Measurements from ENCODE around the gene COL9A1.

Gene COL9A1

DNA sequence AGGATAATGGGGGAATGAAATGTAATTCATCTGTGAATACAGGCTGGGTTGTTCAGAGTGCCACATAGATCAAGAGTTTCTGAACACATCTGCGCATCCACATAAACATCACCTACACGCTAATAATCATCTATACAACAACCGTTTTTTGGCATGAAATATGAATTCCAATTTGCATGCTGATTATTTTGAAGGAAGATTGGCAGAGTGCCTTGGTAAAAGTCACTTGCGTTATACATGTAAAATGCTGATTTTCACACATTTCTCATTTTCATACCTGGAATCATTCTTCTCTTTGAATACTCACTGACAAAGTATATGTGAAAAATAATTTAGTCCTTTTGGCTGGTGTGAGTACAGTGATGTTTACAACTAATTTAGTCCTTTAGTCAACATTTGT is 17.7 kb downstream of the COL9A1 start:
- no peak for FAIRE-seq

DNA sequence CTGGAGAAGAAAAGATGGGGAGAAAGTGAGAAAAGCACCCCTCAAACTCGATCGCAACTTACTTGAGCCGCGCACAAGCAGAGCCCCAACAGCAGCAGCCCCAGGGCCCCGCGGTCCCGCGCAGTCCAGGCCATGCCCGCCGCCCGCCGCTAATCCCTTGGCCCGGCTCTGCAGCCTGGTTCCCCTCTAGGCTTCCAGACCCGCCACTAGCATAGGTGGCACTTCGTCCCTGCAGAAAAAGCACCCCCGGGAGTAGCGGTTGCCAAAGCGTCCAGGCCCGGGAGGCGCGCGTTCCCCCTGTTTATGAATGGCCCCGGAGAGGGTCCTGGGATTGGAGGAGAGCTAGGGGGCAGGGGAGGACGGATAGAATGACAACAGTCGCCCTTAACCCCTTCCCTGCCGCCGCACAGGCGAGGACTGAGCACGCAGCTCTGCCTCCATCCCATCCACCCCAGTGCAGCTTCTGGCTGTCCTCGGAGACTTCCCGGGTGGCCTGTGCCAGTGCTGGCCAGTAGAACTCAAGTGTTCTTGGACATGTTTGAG is 19.9 kb downstream of the COL9A1 start:
- no peak for FAIRE-seq

DNA sequence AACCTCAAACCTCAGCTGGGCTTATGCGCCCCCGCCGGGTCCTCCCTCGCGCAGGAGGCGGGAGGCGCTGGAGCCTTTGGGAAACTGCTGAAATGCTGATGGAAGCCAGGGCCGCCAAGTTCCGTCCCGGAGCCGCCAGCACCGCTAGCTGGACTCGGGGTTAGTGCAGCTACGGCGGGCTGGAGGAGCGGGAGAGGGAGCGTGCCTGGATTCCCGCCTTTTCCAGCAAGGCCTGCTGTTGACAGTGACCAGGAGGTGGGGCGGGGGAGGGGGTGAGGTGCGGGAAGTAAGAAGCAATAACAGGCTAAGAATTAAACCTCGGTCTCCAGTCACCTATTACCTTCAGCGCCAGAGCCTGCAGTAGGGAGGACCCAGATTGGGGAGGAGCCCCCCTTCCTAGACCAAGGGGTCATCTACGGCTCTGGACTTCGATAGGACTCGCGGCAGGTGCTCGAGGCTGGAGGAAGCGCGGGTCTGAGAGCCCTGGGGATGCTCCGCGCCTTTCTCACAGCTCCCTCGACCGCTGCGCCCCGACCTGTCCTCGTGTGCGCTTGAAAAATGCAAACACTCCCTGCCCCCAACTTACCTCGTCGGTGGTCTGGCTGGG is 20.5 kb downstream of the COL9A1 start:
- FAIRE-seq = no peak

DNA sequence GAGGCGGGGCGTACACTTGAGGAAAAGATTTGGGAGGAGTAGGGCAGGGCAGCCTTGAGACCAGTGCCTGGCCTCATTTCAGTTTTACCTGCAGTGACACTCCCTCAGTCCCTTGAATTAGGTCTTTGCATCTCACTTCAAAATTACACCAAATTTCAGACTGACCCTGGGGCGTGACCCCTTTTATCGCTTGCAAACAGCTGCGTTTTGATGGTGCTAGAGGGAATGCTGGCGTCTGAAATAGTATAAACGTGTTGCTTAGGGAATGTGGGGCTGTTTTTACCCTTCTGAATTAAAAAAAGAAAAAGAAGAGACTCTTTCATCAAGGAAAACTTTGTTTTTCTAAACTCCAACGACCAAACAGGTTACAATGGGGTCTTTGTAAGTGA is 21.0 kb downstream of the COL9A1 start:
- no peak for FAIRE-seq

DNA sequence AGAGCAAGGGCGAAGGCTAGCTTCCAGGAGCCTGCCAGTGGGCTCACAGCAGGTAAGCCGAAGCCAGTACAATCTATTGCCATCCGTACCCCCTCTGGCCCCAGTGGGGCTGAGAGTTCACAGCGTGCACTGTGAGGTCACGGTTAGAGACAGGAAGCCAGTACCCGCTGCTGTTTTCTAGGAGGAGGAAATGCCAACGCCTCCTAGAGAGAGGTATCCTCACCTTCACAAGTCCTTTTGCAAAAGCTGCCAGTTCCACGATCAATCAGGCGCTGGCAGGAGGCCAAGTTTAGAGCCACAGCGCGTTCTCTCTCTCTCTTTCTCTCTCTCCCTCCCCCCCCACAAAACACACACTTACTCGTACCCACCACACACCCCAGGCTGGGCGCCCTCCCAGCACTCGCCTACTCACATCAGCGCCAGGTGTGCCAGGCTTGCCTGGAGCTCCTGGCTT is 22.5 kb downstream of the COL9A1 start:
- FAIRE-seq = no peak

DNA sequence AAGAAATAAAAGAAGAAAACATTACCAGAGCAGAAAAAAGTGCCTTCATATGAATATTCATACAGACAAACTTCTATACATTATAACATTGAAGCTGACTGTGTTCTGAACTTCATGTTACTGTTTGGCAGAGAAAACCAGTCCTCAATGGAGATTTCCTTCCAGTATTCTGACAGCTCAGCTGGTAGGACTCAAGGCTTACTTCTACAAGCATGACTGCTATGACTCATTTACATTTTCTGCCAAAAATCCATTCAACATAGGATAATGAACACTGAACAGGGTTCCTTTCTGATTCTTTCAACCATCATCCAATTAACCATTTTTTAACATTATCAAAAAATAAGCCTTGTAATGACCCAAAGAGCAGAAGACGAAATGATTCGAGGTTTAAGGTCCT is 25.4 kb downstream of the COL9A1 start:
- FAIRE-seq = no peak

DNA sequence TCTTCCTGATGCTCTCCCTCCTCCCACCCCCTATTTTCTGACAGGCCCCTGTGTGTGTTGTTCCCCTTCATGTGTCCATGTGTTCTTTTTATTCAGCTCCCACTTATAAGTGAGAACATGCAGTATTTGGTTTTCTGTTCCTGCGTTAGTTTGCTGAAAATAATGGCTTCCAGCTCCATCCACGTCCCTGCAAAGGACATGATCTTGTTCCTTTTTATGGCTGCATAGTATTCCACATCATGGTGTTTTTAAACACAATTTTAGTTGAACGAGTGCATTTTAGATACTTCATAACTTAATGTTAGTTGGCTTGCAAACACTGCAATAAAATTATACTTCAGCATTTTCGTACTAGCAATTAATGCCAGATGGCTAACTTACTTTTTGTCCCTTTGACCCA is 28.5 kb downstream of the COL9A1 start:
- no peak for FAIRE-seq

DNA sequence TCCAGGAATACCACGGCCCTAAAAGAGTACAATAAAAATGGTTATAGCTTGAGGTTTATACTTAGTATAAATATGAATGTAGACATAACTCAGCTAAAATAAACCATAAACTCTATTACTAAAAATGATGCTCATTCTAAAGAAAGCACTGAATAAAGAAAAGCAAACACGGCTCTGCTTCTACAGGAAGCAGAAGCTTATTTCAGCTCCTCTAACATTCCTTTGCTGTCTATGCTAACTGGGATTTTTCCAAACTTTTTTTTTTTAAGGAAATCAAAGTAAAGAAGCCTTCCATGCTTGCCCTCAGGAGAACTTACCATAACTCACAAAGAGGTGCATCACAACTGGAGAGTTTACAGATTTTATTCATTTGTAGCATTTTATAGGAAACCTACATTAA is 30.8 kb downstream of the COL9A1 start:
- peak; percentile 30 for FAIRE-seq

DNA sequence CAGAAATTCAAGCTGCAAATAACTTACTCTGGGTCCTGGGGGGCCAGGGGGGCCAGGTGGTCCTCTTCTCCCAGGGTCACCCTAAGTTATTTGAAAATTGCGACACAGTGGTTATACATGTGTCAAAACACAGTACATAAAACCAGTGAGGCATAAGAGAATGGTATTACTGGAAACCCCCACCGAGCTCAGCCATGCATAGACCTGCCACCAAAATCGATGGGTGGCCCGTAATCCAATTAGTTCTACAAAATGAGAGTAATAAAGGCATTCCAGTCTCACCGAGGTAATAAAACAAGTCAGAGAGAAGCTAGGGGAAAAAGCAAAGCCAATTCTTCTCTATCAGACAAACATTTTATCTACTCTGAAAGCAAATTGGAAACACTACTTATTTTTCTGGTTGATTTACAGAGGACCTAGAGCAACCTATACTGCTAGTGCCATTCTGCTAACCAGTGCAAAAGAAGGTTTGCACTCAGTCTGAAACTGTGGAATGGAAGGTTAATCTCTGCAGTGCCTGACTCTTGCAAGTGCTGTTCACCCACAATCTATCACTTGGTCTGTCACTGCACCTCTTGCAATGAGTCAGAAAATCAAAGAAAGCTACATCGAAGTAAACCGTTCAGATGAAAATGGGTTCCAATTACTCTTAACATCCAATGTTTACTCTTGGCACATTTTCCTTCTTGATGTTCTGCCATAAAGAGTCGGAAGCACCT is 32.4 kb downstream of the COL9A1 start:
- FAIRE-seq = peak; percentile 98

DNA sequence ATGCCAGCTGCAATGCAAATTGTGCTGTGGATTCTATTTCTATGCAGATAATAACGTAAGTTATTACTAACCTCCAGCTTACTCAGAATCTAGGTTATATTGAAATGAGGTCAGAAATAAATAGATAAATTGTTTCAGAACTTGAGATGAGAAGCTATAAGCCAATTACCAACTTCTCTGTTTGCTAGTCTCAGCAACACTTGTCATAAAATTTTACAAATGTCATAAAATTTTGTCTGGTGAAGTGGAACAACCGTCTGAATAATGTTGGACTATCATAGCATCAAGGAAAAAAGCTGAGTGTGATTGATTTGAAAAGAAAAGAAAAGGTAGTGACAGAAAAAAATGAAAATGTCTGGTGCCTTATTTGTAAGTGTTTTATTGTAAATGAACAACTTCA is 36.7 kb downstream of the COL9A1 start:
- FAIRE-seq = peak; percentile 33

DNA sequence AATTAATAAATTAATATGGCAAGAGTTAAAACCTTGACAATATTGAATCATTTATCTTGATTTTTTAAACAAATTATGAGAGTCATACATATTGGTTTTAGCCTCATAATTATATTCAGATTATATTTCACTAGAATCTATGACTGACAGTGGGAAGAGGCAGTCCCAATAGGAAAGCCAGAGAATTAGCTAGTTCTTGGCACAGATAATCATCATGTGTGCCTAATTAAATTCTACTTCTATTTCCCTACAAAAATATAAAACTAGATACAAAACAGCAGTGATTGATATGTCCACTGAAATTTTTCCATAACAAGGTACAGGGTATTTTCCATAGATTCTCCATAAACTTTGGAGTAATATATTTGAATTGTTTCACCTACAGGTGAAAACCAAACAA is 38.6 kb downstream of the COL9A1 start:
- FAIRE-seq = no peak

DNA sequence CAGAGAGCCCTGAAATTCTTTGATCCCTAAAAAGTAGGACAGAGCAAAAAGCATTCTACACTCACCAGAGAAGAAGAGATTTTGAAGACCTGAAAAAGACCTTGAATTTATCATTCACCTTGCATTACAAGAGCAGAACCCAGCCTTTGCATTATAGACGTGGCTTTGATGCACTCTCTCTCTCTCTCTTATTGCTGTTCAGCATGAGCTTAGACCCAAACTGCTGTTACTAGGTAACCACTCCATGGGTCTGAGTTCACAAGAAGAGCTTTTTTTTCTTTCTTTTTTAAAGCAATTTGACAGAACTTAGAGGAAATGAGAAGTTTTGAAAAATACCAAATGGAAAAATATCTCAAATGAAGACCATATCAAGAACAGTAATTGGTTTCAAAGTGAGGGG is 44.4 kb downstream of the COL9A1 start:
- no peak for FAIRE-seq

DNA sequence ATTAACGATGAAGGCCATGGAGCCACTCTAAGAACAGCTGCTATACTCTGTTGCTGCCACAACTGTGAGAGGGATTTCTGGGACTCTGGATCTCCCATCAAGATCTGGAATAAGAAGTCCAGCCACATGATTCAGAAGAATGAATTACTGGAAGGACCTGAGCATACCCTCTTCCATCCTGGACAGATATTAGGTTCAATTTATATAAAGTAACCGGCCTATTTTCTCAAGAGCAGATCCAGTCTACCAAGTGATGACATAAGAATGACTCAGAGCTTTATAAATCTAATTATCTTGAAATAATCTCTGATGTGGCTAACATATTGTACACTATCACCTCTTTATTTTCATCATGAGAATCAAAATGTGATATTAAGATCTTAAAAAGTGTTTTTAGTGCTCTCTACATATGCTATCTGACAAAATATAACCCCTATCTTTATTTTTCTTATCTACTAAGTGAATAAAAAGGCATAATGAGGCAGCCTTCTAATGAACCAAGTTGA is 45.1 kb downstream of the COL9A1 start:
- FAIRE-seq = no peak

DNA sequence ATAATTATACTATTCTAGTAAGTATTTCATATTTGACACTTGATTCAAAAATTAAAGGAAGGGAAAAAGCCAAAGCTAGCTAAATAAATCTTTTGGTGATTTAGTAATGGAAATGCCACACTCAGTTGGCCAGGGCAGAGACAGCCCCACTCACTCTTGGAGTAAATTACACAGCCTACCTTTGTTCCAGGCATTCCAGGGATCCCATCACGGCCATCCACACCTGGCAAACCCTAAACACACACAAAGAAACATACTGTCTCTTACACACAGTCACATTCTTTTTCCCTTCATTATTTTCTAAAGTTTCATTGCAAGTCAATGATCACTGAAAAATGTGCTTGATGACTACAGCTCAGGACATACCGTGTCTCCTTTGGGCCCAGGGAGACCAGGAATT is 48.1 kb downstream of the COL9A1 start:
- FAIRE-seq = no peak

DNA sequence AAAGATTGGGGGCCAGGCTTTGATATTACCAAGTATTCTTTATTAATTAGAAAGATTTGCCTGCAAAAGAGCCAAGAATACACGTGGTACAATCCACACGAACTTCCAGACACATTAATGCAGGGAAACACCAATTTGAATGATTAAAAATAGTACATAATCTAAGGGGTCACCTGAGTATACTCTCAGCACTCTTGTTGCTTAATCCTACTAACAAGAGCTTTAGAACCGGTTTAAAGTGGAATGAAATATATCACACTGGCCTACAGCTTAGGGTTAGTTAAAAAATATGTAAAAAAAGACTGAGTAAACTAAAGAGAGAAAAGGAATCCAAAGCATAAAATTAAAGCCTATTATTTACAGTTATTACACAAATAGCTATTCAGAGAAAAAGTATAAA is 49.0 kb downstream of the COL9A1 start:
- FAIRE-seq = no peak

DNA sequence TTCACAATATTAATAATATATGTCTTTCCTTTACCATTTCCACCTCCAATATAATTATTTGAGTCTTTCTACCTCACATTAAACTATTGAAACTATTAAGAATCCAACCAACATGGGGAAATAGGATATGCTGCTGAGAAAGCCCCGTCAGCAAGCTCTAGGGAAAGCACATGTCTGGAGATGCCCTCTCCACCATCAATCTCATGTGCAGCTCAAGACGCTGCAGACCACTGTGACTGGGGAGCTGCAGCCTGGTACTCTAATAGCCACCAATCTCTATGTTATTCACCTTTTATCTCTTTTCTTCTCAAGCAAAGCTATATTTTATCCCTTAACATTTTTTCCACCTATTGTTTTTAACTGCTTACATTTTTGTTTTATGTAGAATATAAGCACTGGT is 50.3 kb downstream of the COL9A1 start:
- no peak for FAIRE-seq

DNA sequence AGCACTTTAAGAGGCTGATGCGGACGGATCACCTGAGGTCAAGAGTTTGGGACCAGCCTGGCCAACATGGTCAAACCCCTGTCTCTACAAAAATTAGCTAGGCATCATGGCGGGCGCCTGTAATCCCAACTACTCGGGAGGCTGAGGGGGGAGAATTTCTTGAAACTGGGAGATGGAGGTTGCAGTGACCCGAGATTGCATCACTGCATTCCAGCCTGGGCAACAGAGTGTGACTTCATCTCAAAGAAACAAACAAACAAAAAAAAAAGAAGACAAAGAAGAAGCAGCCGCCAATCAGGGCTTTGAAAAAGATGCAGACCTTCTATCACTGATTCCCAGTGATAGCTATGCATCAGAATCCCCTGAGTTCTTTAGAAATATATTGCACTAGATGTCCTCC is 56.8 kb downstream of the COL9A1 start:
- no peak for FAIRE-seq

DNA sequence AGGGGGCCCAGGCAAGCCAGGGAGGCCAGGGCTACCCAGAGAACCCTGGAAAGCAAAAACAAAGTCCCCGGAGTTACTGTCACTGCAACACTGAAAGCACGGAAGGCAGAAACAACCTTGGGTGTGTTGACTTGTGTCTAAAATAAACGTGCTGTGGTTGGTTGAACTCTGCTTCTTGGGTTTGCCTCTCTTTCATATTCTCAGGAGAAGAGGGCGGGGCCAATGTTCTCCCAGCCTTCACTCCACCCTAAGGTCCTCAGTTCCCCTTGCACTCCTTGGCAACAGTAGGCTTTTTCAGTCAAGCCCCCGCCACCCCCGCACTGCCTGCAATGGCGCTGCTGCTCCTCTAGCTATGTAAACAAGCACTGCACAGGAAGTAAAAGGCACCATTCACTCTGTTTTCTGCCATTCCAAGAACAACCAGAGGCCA is 60.9 kb downstream of the COL9A1 start:
- no peak for FAIRE-seq

DNA sequence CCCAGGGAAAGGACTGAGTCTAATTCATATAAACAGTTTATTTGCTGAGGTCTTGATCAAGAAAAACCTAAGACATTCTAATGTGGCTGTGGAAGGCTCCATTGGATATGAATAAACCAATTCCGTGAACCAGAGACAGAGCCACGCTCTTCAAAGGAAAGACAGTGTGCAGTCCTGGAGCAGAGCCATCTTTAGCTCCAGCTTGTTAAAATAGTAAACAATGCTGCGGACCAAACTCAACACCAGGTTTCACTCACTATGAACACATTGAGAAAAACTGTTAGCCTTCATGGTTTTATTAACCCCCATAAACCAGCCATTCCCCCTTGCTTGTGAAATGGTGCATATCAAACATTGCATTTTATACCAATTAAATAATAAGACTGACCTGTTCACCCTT is 61.9 kb downstream of the COL9A1 start:
- FAIRE-seq = no peak

DNA sequence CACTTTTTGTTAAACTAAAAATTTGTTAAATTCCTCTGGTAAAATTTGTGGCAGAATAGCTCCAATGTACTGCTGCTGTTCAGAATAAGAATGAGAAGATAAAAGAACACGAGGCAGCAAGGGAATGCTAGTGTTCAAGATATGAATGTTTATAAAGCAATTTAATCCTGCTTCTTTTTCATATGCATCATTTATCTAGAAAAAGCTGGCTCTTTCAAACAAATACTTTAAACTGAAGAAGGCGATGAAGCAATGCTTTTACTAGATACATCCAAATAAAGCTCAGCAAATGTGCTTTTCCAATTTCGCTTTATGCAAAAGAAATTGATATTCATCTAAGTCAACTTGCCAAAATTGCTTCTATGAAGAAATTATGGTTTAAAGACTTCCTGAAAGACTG is 66.5 kb downstream of the COL9A1 start:
- no peak for FAIRE-seq

DNA sequence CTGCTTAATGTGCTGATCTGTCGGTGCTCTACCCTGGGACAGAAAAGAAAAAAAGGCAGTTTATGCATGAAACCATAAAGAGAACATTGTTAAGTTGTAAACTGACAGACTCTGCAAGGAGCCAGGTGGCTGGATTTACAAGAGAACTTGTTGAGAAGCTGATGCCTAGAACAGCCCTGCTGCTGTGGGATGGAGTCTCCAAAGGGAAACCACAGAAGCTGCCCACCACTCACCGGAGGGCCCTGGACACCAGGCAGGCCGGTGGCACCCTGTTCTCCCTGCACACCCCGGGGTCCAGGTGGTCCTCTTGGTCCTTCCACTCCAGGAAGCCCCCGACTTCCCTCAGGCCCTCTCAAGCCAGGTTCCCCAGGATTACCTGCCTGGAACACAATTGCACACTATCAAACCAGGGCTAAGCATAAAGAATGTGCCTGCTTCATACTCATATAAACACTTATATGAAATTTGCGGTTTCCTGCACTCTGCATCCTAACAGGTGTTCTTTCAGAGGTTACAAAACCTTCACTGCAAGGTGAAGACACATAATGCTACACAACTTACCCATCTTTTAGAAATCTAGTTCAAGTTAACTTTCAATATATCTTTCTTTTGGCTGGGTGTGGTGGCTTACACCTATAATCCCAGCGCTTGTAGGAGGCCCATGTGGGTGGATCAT is 68.2 kb downstream of the COL9A1 start:
- FAIRE-seq = no peak

DNA sequence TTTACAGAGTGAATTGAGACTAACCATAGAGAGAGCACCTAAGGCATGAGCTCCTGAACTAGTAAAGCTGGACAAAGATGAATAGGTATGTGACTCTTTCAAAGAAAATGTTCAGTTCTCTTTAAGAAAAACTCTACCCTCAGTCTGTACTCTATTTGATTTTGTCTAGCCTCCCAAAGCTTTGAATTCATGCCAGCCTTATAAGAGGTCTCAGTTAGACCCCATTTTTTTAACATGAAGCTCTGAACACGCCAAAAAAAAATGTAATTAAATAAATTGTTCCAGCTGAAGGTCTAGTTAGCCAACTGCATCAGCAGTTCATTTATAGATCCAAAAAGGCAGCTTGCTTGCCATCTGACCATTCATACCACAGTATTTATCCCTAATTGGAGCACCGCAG is 71.6 kb downstream of the COL9A1 start:
- no peak for FAIRE-seq

DNA sequence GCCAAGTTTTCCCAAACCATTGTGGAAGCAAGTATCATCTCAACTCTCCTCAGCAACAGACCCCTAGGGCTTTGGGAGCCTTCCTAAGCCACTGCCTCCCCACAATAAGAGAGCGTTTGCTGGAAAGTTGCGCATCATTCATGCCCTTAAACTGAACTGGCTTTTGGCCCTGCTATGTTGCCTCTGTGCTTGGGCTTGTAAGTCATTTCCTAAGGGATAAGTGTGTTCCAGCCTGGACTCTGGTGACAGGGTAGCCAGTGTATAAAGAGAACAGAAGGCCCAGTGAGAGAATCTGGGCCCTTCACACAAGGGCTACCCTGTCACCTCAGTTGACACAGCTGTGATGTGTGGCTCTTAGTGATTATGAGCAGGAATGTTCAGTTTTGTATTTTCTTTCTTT is 77.8 kb downstream of the COL9A1 start:
- no peak for FAIRE-seq

DNA sequence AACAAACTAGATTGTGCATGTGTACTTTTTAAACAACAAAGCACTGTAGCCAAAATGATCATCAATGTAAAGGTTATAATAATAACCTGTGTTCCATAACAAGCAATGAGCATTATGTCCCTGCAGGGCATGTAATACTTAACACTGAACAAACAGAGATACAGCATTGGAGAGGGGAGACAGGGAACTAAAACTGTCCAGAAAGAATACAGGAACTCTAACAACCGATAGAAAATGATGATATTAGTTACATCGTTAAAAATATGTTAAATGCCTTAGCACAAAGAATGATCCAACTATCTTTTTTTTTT is 80.5 kb downstream of the COL9A1 start:
- no peak for FAIRE-seq

Measured in G401.6 (cell line).